Hepatocyte (in vitro differentiated cells): ENCODE results near the gene FA2H. TPM values are rescaled to one million over a fixed set of nuclear protein-coding genes. Genes with fewer than 3 reads are reported as not detected.
A peak's percentile ranks its signal among the peaks of the same experiment; 100 is the strongest.

Experiments used
- DNase-seq: peaks from one replicate; pipeline ENCODE4 v3.0.0-alpha.2; 2016; ENCODE audit warnings: low spot score
- H2AFZ ChIP-seq: fragments of 200-600 bp; sonication (generic); 2 replicates; pipeline ENCODE4 v1.6.0; 2016; ENCODE audit warnings: antibody characterized with exemption, mild to moderate bottlenecking
- H3K27ac ChIP-seq: fragments of 200-600 bp; sonication (generic); 2 replicates; pipeline ENCODE4 v1.5.1; 2016; ENCODE audit warnings: mild to moderate bottlenecking
- H3K27me3 ChIP-seq: fragments of 200-600 bp; sonication (generic); 2 replicates; pipeline ENCODE4 v1.6.1; 2016
- H3K36me3 ChIP-seq: fragments of 200-600 bp; sonication (generic); replicated peaks from 2 replicates; pipeline ENCODE4 v1.5.1; 2016; ENCODE audit warnings: low read depth; ENCODE audit not compliant: insufficient read depth
- H3K4me1 ChIP-seq: fragments of 200-600 bp; sonication (generic); 2 replicates; pipeline ENCODE4 v1.5.1; 2016; ENCODE audit warnings: mild to moderate bottlenecking, moderate library complexity; ENCODE audit not compliant: insufficient read depth
- H3K4me2 ChIP-seq: fragments of 200-600 bp; sonication (generic); 2 replicates; pipeline ENCODE4 v1.6.0; 2016
- H3K4me3 ChIP-seq: fragments of 200-600 bp; sonication (generic); 2 replicates; pipeline ENCODE4 v1.5.1; 2016; ENCODE audit warnings: mild to moderate bottlenecking
- H3K79me2 ChIP-seq: fragments of 200-600 bp; sonication (generic); 2 replicates; pipeline ENCODE4 v1.6.0; 2017; ENCODE audit warnings: mild to moderate bottlenecking
- H3K9me2 ChIP-seq: fragments of 200-600 bp; sonication (generic); replicated peaks from 2 replicates; pipeline ENCODE4 v1.6.0; 2017; ENCODE audit warnings: mild to moderate bottlenecking; ENCODE audit not compliant: insufficient read depth
- H3K9me3 ChIP-seq: fragments of 200-600 bp; sonication (generic); 2 replicates; pipeline ENCODE4 v1.5.1; 2016; ENCODE audit warnings: low read depth, mild to moderate bottlenecking
- H4K20me1 ChIP-seq: fragments of 200-600 bp; sonication (generic); 2 replicates; pipeline ENCODE4 v1.6.0; 2016; ENCODE audit warnings: mild to moderate bottlenecking; ENCODE audit not compliant: insufficient read depth, poor library complexity, severe bottlenecking
- CTCF ChIP-seq: fragments of 200-600 bp; sonication (generic); IDR thresholded peaks from 2 replicates; pipeline ENCODE4 v1.5.1; 2016; ENCODE audit warnings: antibody characterized with exemption, mild to moderate bottlenecking; ENCODE audit not compliant: poor library complexity
- EZH2 ChIP-seq: fragments of 200-600 bp; sonication (generic); IDR thresholded peaks from 2 replicates; pipeline ENCODE4 v1.6.1; 2016; ENCODE audit warnings: antibody characterized with exemption, mild to moderate bottlenecking, borderline replicate concordance
- EZH2phosphoT487 ChIP-seq: fragments of 200-600 bp; sonication (generic); IDR thresholded peaks from one replicate; pipeline ENCODE4 v1.6.1; 2018; ENCODE audit warnings: antibody characterized with exemption, mild to moderate bottlenecking, low read depth, moderate library complexity; ENCODE audit not compliant: unreplicated experiment, severe bottlenecking
- WGBS: methylation state at CpG from one replicate; pipeline ENCODE4 v1.1.6; 2016; ENCODE audit warnings: low lambda C conversion rate; ENCODE audit errors: missing lambda C conversion rate; 5-methylcytosine and 5-hydroxymethylcytosine counted together
- polyA plus RNA-seq: library from polyadenylated mRNA; unstranded; fragments of >200 nt; fragmentation: Nextera tagmentation; extraction: Ambion mirVana; gene quantifications from 2 replicates; pipeline ENCODE4 v1.2.1, GENCODE V29; 2016
- total RNA-seq: library from RNA; depleted of rRNA; stranded (reverse); fragments of >200 nt; gene quantifications from 2 replicates; pipeline ENCODE4 v1.2.3, GENCODE V29; 2014

FA2H gene
- total and polyA plus RNA-seq, 2 experiments from 2014 or later, result 2.1 to 7.8 TPM

GRCh38 chr16:74738113-74738541, 36.5 kb downstream of the FA2H start:
- H3K27ac ChIP-seq, result peak overlapping the region; percentile 57

GRCh38 chr16:74737521-74737920, 37.1 kb downstream of the FA2H start:
- TF ChIP-seq EZH2phosphoT487 (no peak), EZH2 (no peak), CTCF (no peak)
- no peak overlapping the region for H3K4me3 ChIP-seq
- peak overlapping the region; percentile 57 for H3K27ac ChIP-seq
- no peaks in the 10 kb centered on the region for H3K9me3 ChIP-seq
- WGBS, result 77% methylated on average over 6 of the region's 6 CpGs
- no peaks in the 10 kb centered on the region for H3K79me2 ChIP-seq
- H3K36me3 ChIP-seq, result no peaks in the 10 kb centered on the region
- H3K4me1 ChIP-seq, result peaks cover 5% of the 10 kb centered on the region
- no peak overlapping the region for H3K4me2 ChIP-seq
- no peak for DNase-seq
- H3K27me3 ChIP-seq, result no peaks in the 10 kb centered on the region
- no peak overlapping the region for H2AFZ ChIP-seq
- no peaks in the 10 kb centered on the region for H3K9me2 ChIP-seq
- H4K20me1 ChIP-seq, result no peaks in the 10 kb centered on the region

More at GRCh38 chr16:74738113-74738541, 36.5 kb downstream of the FA2H start:
- Histone ChIP-seq H3K9me2 (no peaks in the 10 kb centered on the region), H3K4me1 (peaks cover 9% of the 10 kb centered on the region), H3K79me2 (no peaks in the 10 kb centered on the region), H3K4me2 (no peak overlapping the region), H3K36me3 (no peaks in the 10 kb centered on the region), H4K20me1 (no peaks in the 10 kb centered on the region), H3K27me3 (no peaks in the 10 kb centered on the region), H3K9me3 (no peaks in the 10 kb centered on the region), H2AFZ (no peak overlapping the region), H3K4me3 (no peak overlapping the region)
- 55% methylated on average over 10 of the region's 10 CpGs for WGBS
- DNase-seq, result peak; percentile 76
- TF ChIP-seq EZH2phosphoT487 (no peak), CTCF (no peak), EZH2 (no peak)

GRCh38 chr16:74736531-74737157, 38.0 kb downstream of the FA2H start:
- no peaks in the 10 kb centered on the region for H3K36me3 ChIP-seq
- no peak overlapping the region for H2AFZ ChIP-seq
- H3K9me3 ChIP-seq, result no peaks in the 10 kb centered on the region
- H3K4me1 ChIP-seq, result peaks cover 10% of the 10 kb centered on the region
- H3K27ac ChIP-seq, result no peak overlapping the region
- no peaks in the 10 kb centered on the region for H3K9me2 ChIP-seq
- TF ChIP-seq EZH2 (no peak), CTCF (no peak), EZH2phosphoT487 (no peak)
- H3K79me2 ChIP-seq, result no peaks in the 10 kb centered on the region
- no peak overlapping the region for H3K4me2 ChIP-seq
- H3K27me3 ChIP-seq, result no peaks in the 10 kb centered on the region
- 67% methylated on average over 9 of the region's 9 CpGs for WGBS
- H4K20me1 ChIP-seq, result no peaks in the 10 kb centered on the region
- DNase-seq, result no peak
- no peak overlapping the region for H3K4me3 ChIP-seq
